ENCODE measurements around the gene LXN.

GRCh38 chr3:158663832-158664231, 8.6 kb downstream of the LXN start:
- TF ChIP-seq POLR2A (IDR thresholded peaks at IDR 0.05) (no peak), CTCF (IDR thresholded peaks at IDR 0.05) (no peak)
